GM12873 (cell line): ENCODE data around the gene UNC80.

Experiments used
- CTCF ChIP-seq: IDR thresholded peaks from 2 replicates; pipeline ENCODE4 v1.5.1; 2012; ENCODE audit warnings: low read depth, mild to moderate bottlenecking, moderate library complexity, low read length, control low read depth; ENCODE audit not compliant: insufficient read depth; ENCODE audit errors: missing control alignments

The UNC80 gene

GRCh38 chr2:209943776-209944175 is 172.1 kb downstream of the UNC80 start:
- TF ChIP-seq CTCF = no peak

- no peak for TF ChIP-seq CTCF
Observed at GRCh38 chr2:209946539-209946938, 174.9 kb downstream of the UNC80 start.

DNA sequence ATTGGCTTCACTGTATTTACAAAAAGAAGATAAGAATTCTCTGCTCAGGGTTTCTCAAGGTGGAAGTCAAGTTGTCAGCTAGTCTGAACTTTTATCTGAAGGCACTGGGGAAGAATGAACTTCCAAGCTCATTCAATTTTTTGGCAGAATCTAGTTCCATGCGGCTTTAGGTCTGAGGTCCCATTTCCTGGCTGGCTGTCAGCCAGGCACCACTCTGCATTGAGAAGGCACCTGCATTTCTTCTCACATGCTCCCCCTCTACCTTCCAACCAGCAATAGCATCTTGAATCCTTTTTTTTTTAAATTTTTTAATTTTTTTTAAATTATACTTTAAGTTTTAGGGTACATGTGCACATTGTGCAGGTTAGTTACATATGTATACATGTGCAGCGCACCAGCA is 184.6 kb downstream of the UNC80 start:
- TF ChIP-seq CTCF = no peak

- no peak for TF ChIP-seq CTCF
Observed at GRCh38 chr2:209958016-209958415, 186.4 kb downstream of the UNC80 start.

DNA sequence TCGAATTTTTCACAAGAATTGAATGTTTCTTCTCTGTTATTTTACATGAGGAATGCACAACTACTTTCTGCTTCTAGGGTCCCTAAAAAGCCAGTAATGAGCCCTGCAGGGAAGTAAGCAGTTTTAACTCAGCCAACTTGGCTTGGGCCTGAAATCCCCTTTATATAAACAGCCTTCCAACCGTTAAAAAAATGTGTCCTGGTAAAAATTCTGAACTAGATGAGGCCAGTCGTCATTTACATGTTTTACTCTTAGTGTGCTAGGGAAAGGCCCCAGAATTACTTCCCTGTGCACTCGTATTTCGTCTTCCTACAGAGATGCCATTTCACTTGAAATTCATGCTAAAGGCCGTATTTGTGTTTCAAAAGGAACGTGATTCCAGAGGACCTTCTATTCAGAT is 188.4 kb downstream of the UNC80 start:
- no peak for TF ChIP-seq CTCF

GRCh38 chr2:209960676-209961630 is 189.3 kb downstream of the UNC80 start:
- peak; percentile 78 for TF ChIP-seq CTCF

DNA sequence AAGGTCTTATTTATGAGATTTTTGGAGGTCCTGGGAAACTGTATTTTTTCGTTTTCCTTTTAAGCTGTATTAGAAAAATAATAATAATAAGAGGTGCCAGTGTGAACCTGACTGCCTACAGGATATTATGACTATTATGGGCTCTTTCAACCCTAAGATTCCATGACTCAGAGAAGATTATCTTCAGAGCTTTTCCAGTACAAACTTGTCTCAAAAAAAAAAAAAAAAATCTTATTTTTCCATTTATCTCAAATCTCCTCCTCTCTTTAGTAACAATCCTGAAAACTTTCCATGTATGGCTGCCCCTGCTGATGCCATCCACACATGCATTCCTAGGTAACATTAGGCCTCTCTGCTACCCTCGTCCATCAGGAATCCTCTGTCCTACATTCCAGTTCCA is 194.1 kb downstream of the UNC80 start:
- TF ChIP-seq CTCF = no peak
